OCI-LY1 (cell line): ENCODE results near the gene SPATA2L.

Experiments
- CTCF ChIP-seq: fragments of 200-600 bp; sonication (generic), shearing (Covaris generic); IDR thresholded peaks from 2 replicates; pipeline ENCODE4 v1.5.1; 2017; ENCODE audit warnings: mild to moderate bottlenecking, antibody characterized with exemption, low read length, moderate library complexity, mixed read lengths
- EZH2 ChIP-seq: fragments of 200-600 bp; sonication (generic), shearing (Covaris generic); IDR thresholded peaks from 2 replicates; pipeline ENCODE4 v1.8.0; 2017; ENCODE audit warnings: borderline replicate concordance, mixed run types, mild to moderate bottlenecking, antibody characterized with exemption, low read length, moderate library complexity, mixed read lengths

- TF ChIP-seq CTCF (no peak), EZH2 (no peak)
Measured at GRCh38 chr16:89741342-89742014, 40.0 kb upstream of the SPATA2L start.
